Peyer's patch (tissue), 4 donors: ENCODE results near the gene MCTP1. TPM values are rescaled to one million over a fixed set of nuclear protein-coding genes. Genes with fewer than 3 reads are reported as not detected.

Source experiments
- DNase-seq, 3 donors: peaks; one replicate each; pipeline ENCODE4 v3.0.0-alpha.2; 2017 to 2019
- H3K27ac ChIP-seq, 4 donors: fragments of 200-600 bp; sonication (generic); one replicate each; pipeline ENCODE4 v1.5.1; 2016 to 2019
- H3K27me3 ChIP-seq, 2 donors: fragments of 200-600 bp; sonication (generic); one replicate each; pipeline ENCODE4 v1.5.1; 2019
- H3K36me3 ChIP-seq, 3 donors: fragments of 200-600 bp; sonication (generic); one replicate each; pipeline ENCODE4 v1.5.1; 2016 to 2019
- H3K4me1 ChIP-seq, 4 donors: fragments of 200-600 bp; sonication (generic); one replicate each; pipeline ENCODE4 v1.5.1; 2016 to 2019
- H3K4me3 ChIP-seq, 4 donors: fragments of 200-600 bp; sonication (generic); 1 replicate in 3 of 4; 2 replicates in 1 of 4; pipeline ENCODE4 v1.5.1; 2016 to 2019; ENCODE audit warnings: mild to moderate bottlenecking in 1 of 4
- H3K9me3 ChIP-seq, 4 donors: fragments of 200-600 bp; sonication (generic); one replicate each; pipeline ENCODE4 v1.5.1; 2016 to 2019; ENCODE audit warnings: mild to moderate bottlenecking in 1 of 4
- POLR2A ChIP-seq, 2 donors: fragments of 450-650 bp; IDR thresholded peaks; one replicate each; pipeline ENCODE4 v1.5.1; 2017; ENCODE audit warnings: antibody characterized with exemption in 2 of 2, mild to moderate bottlenecking in 2 of 2, moderate library complexity in 2 of 2
- total RNA-seq, 4 donors: library from RNA; depleted of rRNA; stranded (reverse); fragments of >200 nt; gene quantifications; one replicate each; pipeline ENCODE4 v1.1.0, GENCODE V29; 2016
- TF ChIP-seq, protein P1 (sequence below), 6 experiments: fragments of 450-650 bp in 4 of 6; fragments of 200-600 bp in 2 of 6; sonication (generic) in 1 of 6; IDR thresholded peaks; one replicate each; pipeline ENCODE4 v1.5.1; 2017 to 2019; ENCODE audit warnings: antibody characterized with exemption in 6 of 6, mild to moderate bottlenecking in 3 of 6, moderate library complexity in 1 of 6

Gene MCTP1
- total RNA-seq, 4 donors from 2014 or later: 4.7 to 61.1 (median 11.3) TPM

DNA sequence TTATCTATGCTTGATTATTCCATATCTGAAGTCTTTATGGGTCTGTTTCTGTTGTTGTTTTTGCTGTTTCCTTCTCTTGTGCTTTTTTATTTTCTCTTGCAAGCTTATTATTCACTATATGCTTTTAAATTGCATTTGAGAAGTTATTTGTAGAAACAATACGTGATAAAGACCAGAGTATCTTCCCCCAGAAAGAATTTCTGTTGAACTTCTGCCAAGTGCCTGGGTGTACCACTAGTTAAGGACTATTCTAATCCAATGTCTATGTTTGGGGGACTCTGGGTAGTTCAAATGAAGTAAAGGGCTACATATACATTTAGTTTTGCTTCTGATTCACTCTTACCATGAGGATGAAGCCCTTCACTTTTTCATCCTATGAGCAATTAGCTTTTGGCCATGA lies 612.1 kb downstream of the MCTP1 start:
- H3K9me3 ChIP-seq: no peaks in the 10 kb centered on the region
- DNase-seq: no peak

DNA sequence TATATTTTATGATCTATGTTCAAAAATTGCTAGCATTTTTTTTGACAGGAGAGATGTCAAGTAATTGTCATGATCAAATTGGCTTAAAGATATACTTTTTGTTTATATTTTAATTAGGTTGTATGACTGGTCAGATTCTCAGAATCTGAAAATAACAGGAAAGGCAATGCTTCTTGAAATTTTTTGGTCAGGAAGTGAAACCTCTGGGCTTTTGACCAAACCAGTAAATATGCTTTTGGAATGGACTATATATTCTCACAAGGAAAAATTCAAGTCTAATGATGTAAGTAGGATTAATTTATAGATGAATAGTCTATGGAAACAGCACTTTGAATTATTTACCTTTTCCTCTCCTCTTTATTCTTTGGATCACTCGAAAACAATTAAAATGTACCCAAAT lies 614.2 kb downstream of the MCTP1 start:
- Histone ChIP-seq H3K9me3 (no peaks in the 10 kb centered on the region), H3K4me3 (no peak overlapping the region), H3K4me1 (peaks cover 0 to 2% (median 0%) of the 10 kb centered on the region in 4 donors), H3K27me3 (no peaks in the 10 kb centered on the region), H3K36me3 (peaks cover 0 to 7% (median 0%) of the 10 kb centered on the region in 3 donors), H3K27ac (no peak overlapping the region)
- no peak for TF ChIP-seq POLR2A (IDR thresholded peaks at IDR 0.05)
- TF ChIP-seq, protein P1, sequence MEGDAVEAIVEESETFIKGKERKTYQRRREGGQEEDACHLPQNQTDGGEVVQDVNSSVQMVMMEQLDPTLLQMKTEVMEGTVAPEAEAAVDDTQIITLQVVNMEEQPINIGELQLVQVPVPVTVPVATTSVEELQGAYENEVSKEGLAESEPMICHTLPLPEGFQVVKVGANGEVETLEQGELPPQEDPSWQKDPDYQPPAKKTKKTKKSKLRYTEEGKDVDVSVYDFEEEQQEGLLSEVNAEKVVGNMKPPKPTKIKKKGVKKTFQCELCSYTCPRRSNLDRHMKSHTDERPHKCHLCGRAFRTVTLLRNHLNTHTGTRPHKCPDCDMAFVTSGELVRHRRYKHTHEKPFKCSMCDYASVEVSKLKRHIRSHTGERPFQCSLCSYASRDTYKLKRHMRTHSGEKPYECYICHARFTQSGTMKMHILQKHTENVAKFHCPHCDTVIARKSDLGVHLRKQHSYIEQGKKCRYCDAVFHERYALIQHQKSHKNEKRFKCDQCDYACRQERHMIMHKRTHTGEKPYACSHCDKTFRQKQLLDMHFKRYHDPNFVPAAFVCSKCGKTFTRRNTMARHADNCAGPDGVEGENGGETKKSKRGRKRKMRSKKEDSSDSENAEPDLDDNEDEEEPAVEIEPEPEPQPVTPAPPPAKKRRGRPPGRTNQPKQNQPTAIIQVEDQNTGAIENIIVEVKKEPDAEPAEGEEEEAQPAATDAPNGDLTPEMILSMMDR (IDR thresholded peaks at IDR 0.05): no peak
- DNase-seq: no peak

More for the DNA sequence above, 612.1 kb downstream of the MCTP1 start:
- no peak overlapping the region for H3K4me3 ChIP-seq
- no peak for TF ChIP-seq POLR2A (IDR thresholded peaks at IDR 0.05)
- TF ChIP-seq, protein P1 (IDR thresholded peaks at IDR 0.05): no peak
- no peaks in the 10 kb centered on the region for H3K27me3 ChIP-seq
- H3K27ac ChIP-seq: no peak overlapping the region
- H3K4me1 ChIP-seq: peaks cover 0 to 2% (median 0%) of the 10 kb centered on the region in 4 donors
- peaks cover 0 to 15% (median 0%) of the 10 kb centered on the region in 3 donors for H3K36me3 ChIP-seq

DNA sequence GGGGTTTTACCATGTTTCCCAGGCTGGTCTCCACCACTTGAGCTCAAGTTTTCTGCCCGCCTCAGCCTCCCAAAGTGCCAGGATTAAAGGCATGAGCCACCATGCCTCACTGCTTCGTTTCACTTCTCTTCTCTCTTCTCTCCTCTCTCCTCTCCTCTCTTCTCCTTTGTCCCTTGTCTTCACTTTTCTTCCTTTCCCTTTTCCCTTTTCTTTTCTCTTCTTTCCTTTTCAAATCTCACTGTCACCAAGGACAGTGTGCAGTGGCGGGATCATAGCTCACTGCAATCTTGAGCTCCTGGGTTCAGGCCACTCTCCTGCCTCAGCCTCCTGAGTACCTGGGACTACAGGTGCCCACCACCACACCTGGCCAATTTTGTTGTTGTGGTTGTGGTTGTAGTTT lies 617.0 kb downstream of the MCTP1 start:
- Histone ChIP-seq H3K36me3 (peaks cover 0 to 26% (median 0%) of the 10 kb centered on the region in 3 donors), H3K4me3 (no peak overlapping the region), H3K9me3 (no peaks in the 10 kb centered on the region), H3K27ac (no peak overlapping the region), H3K27me3 (no peaks in the 10 kb centered on the region), H3K4me1 (peaks cover 0 to 2% (median 0%) of the 10 kb centered on the region in 4 donors)
- DNase-seq: no peak
- TF ChIP-seq POLR2A (IDR thresholded peaks at IDR 0.05): no peak
- TF ChIP-seq, protein P1 (IDR thresholded peaks at IDR 0.05): no peak

DNA sequence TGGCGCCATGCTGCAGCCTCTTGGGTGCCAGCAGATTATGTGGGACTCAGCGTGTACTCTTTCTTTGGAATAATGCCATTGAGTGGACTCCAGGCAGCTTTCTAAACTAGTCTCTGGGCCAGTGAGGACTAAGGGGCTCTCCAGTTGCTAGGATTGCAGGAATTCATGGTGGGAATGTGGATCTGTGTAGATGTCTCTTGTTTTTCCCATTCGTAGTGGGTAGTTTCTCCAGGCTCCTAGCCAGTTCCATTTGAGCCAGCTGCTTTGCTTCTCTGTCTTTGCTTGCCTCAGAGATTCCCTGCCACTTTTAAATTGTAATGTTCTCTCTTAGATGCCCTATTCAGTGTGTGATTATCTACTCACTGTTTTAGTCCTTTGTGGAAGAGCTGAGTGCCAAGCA lies 623.8 kb downstream of the MCTP1 start:
- H3K27me3 ChIP-seq: no peaks in the 10 kb centered on the region
- no peak overlapping the region for H3K27ac ChIP-seq
- H3K4me1 ChIP-seq: no peaks in the 10 kb centered on the region
- no peak for TF ChIP-seq POLR2A (IDR thresholded peaks at IDR 0.05)
- TF ChIP-seq, protein P1 (IDR thresholded peaks at IDR 0.05): no peak
- no peak overlapping the region for H3K4me3 ChIP-seq
- peaks cover 0 to 10% (median 0%) of the 10 kb centered on the region in 4 donors for H3K9me3 ChIP-seq
- DNase-seq: no peak
- peaks cover 0 to 31% (median 0%) of the 10 kb centered on the region in 3 donors for H3K36me3 ChIP-seq

DNA sequence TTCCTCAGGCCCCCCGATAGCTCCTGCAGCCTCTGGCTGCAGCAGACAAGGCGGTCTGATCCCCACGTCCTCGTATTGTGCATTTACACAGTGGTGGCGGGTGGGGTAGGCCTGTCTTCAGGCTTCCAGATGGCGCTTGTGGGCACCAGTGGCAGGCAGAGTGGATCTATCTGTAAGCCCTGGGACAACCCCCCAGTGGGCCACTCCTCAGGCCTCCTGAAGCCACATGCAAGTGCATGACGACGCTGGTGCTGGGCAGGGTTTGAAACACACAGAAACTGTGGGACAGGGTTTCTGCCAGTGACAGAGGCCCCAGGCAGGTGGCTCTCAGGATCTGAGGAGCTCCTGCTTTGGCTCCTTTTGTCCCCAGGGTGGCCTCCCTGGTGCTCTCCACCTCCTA lies 624.4 kb downstream of the MCTP1 start:
- Histone ChIP-seq H3K36me3 (peaks cover 0 to 34% (median 0%) of the 10 kb centered on the region in 3 donors), H3K9me3 (peaks cover 0 to 10% (median 0%) of the 10 kb centered on the region in 4 donors)
- DNase-seq: no peak

More for the DNA sequence above, 624.4 kb downstream of the MCTP1 start:
- H3K4me1 ChIP-seq: no peaks in the 10 kb centered on the region
- H3K27ac ChIP-seq: no peak overlapping the region
- no peaks in the 10 kb centered on the region for H3K27me3 ChIP-seq
- H3K4me3 ChIP-seq: no peak overlapping the region
- TF ChIP-seq, protein P1 (IDR thresholded peaks at IDR 0.05): no peak
- TF ChIP-seq POLR2A (IDR thresholded peaks at IDR 0.05): no peak
